GM18502 (cell line): ENCODE measurements around the gene ENTR1.

Experiments
- ATAC-seq: cut with Tn5 transposase; IDR thresholded peaks from one replicate; pipeline ENCODE4 v1.9.1; 2021; ENCODE audit warnings: mild to moderate bottlenecking; ENCODE audit not compliant: unreplicated experiment, poor library complexity

The ENTR1 gene

DNA sequence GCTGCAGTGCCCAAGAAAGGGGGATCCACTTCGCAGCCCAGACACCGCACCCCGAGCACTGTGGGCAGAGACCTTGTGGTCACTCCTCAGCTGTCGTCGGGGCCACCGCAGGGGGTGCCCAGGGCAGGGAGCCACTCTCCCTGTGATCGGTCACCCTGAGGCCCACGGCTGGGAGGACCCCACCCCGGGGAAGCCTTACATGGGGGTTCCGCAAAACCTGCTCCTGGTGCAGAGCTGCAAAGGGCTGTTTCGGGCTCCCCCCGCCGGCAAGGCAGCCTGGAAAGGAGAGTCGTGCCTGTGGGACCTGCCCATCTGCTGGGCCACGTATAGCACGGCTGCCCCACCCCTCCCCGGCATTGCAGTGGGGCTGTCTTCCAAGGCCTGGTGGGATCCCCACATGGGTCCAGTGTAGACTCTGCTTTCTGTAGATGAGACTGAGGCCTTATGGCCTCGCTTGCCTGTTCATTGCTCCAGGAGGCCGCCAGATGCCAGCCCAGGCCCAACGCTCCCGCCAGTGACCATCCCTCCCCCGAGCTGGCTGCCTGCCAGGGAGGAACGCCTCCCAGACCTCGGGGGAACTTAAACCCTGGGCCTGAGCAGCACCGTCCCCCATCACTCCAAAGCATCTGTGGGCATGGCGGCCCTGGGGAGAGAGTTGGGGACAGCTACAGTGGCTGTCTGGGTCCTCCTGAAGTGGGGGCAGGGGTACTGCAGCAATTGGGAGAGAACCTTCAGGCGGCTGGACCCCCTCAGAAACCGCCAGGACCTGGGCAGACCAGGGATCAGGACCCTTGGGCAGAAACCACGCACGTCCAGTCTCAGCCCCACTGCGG, 45.3 kb downstream of the ENTR1 start:
- ATAC-seq = no peak

DNA sequence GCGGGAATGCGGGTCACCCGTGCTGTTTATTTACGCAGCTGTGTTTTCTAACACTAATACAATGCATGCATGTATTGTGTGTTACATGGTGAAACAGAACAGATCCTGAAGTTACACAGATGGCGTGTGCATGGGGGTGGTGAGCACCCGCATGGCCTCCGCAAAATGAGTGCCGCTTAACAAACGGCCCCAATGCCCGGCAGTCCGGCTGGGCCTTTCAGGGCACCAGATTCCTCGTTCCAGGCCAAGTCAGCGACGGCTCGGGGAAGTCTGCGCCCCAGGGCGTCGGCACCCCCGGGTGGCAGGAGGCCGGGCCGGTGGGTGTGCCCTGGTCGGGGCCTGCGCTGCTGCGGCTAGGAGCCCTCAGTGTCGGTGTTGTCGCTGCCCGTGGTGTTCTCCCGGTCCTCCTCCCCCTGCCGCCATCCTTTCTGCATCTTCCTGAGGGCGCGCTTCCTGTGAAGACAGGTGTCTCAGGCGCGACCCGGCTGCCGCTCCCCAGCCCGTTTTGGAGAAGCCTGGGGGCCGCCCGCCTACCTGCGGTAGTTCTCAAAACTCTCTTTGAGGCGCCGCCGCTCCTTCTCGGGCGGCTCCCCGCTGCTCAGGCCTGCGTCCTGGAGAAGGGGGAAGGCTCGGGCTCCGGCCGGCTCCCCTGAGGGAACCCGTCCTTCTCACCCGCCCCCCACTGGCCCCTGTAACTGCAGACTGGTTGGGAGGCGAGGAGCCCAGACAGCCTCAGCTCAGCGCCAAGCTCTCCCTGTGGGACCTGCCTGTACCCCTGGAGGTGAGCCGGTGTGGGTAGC, 46.3 kb downstream of the ENTR1 start:
- ATAC-seq = no peak

DNA sequence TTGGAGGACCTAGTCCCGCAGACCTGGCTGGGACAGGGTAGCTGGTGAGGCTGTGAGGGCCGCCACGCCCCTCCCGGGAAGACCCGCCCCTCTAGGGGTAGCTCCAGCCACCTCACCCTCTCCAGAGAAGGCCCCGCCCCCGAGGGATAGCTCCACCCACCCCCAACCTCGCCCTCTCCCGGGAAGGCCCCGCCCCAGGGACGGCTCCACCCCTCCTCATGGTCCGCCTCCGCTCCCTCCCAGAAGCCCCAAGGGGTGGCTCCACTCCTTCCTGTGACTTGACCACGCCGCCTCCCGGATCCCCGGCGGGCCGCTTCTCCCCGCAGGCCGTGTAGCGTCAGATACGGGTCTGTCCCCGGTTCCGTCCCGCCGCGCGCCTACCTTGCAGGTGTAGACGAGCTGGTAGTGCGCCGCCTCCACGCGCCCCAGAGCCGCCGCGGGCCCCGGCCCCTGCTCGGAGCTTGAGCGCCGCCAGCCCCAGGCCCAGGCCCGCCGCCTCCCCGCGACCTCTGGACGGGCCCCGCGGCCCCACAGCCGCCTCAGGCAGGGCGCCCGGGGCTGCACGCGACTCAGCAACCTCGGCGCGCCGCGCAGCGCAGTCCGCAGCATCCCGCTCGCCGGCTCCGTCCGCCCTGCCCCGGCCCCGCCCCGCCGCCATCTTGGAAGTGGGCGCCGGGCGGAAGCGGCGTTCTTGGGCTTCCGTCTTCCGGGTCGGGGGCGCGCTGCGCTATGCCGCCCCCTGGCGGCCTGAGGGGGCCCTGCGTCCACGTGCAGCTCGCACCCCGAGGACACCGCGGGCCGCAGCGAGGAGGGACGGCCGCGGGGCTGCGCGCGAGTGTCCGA, 47.1 kb downstream of the ENTR1 start, which contains the start of gene DNLZ:
DNLZ (minus strand) TSS at position 639 of the 843 bp plus-strand sequence; CDS start at position 609, 30 bp downstream.
- ATAC-seq = peak; percentile 84

DNA sequence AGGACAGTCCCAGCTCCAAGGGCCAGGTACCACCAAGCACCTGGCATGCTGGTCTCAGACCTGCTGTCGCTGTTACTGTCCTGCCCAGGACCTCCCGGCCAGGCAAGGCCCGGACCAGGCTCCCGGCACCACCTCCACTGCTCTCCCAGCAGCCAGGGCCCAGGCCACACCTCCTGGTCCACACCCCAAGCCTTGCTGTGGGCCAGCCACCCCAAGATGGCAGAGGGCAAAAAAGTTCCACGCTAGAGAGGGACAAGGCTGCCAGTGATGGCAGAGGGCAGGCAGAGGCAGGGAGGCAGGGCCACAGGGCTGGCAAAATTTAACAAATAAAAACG, 48.0 kb downstream of the ENTR1 start:
- ATAC-seq = no peak

DNA sequence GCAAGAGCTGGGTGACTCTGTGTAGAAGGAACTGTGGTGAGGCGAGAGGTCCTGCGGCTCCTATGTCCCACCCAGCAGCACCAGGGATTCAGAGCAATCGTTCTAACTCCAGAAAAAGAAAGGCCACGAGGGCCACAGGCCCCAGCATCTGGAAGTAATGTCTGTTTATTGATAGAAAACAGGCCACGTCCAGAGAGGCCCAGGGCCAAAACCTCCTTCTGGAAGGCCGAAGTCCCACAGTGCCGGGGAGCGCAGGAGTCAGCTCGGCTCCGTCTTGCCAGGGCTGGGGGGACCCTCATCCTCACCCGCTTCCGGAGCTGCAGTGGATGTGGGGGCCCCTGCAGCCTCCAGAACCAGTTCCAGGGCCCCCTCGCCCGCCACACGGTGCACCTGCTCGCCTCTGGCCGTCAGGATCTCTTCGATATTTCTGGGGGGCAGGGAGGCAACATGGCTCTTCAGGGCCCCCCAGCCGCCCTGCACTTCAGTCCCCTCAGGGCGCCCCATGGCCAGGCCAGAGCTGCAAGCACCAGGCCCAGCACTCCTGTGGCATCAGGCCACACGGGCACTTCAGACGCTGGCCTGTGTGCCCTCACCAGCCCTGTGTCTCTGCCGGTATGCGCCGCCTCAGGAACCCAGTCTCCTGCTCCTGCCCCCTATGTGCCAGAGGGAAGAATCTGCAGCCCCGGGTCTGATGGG, 48.5 kb downstream of the ENTR1 start:
- no peak for ATAC-seq

DNA sequence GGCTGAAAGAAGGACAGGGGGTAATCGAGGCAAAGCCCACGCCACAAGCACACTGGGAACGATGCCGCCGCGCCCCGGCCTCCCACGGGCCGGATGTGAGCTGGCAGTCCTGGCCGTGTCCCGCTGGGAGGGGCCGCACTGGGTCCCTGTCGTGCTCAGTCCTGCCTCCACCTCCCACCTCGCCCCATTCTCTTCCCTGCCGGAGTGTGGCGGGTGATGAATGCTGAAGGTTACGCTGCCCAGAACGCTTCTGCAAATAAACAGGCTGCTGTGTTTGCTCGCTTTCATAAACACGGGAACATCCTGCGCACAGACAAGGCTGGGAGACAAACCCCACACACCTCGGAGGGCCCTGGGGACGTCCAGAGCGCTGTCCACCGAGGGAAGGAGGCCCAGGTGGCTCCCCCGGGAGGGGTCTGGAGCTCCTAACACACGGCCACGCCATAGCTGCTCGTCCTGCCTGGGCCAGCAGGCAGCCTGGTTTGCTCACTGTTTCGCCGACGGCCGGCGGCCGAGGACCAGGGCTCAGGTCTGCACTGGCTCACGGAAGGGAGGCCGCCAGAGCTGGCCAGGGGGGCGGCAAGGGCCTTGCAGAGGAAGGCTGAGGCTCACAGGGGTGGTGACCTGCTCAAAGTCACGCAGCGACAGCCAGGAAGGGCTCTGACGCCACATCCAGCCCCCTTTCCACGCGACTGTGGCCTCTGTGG, 49.2 kb downstream of the ENTR1 start:
- ATAC-seq = no peak

DNA sequence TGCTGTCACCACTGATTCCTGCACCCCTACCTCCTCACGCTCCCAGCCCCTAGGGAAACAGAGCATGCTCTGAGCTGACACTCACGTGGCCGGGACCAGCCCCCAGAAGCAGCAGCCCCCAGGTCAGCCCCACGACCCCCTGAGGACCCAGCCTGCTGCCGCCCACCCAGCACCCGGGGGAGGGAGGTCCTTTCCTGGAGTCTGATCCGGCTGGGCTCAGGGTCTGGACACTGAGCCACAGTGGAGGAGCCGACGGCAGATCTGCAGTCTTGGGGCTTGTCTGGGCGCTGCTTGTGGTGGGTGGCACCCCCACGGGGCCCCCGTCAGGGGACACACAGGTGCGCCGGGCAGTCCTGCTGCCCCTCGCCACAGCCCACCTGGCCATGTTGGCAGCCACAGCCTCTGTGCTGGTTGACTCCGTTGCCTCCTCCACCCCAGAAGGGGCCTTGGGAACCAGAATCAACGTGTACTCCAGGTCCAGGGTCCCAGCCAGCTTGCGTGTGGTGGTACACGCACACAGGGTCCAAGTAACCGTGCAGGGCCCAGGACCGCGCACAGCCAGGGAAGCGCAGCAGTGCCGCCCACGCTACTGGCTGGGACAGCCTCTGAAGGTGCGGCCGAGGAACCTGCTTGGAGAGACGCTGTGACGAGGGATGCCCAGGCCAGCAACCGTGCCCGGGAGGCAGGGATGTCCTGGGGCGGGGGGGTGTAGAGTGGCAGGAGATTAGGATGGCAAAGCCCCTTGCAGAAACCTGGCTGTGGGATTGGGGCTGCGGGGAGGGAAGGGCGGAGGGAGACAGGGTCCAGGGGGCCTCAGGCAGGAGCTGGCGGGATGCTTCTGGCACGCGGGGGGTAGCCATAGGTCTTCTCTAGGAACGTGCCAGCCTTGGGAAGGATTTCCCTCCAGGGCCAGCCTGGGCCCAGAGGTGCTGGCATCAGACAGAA, 50.4 kb downstream of the ENTR1 start:
- ATAC-seq = no peak

DNA sequence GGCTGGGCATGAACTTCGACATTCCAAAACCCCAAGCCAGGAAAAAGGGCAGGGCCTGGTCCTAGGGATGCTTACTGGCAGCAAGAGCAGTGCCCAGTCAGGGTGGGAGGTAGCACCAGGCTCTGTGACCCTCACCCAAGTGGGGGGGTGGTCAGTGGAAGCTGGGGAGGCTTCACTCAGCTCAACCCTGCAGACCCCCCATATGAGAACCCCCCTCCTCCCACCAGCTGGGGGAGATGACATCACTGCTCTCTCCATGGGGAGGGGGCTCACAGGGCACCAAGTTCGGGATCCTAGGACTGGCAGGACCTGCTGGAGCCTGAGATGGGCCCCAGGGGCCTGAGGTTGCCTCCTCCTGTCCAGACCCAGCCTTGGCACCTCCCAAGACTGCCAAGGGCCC, 51.5 kb downstream of the ENTR1 start:
- ATAC-seq = no peak

DNA sequence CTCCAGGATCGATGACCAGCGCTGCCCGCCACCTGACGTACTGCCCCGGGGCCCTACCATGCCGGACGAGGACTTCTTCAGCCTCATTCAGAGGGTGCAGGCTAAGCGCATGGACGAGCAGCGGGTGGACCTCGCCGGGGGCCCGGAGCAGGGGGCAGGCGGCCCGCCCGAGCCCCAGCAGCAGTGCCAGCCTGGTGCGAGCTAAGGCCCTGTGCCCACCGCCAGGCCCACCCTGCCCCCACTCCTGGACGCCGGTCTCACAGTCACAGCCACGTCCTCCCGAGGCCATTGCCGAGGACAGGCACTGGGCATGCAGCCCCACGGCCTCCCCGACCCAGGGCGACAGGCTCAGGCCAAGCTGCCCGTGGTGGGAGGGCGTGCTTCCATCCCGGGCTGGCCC, 52.4 kb downstream of the ENTR1 start:
- no peak for ATAC-seq

DNA sequence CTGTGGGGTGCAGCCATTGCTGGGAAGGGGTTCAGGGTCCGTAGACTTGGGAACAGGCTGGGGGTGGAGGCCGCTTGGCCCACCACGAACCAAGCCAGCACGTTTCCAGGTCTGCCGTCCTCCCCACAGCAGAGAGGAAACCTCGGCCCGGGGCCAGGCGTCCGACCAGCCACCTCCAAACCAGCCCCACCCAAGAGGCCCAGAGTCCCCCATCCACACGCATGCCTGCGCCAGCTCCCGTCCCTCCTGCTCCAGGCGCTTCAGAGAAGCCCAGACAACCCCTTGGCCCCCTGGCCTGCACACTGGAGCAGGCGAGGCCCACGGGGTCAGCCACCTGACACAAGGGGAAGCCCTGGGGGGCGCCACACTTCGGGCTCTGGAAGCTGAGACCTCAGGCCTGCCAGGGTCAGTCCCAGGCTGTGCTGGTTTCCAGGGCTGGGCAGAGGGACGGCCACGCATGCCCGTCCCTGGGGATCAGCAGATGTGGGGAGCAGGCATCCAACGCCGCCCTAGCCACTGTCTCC, 53.1 kb downstream of the ENTR1 start:
- ATAC-seq = no peak

DNA sequence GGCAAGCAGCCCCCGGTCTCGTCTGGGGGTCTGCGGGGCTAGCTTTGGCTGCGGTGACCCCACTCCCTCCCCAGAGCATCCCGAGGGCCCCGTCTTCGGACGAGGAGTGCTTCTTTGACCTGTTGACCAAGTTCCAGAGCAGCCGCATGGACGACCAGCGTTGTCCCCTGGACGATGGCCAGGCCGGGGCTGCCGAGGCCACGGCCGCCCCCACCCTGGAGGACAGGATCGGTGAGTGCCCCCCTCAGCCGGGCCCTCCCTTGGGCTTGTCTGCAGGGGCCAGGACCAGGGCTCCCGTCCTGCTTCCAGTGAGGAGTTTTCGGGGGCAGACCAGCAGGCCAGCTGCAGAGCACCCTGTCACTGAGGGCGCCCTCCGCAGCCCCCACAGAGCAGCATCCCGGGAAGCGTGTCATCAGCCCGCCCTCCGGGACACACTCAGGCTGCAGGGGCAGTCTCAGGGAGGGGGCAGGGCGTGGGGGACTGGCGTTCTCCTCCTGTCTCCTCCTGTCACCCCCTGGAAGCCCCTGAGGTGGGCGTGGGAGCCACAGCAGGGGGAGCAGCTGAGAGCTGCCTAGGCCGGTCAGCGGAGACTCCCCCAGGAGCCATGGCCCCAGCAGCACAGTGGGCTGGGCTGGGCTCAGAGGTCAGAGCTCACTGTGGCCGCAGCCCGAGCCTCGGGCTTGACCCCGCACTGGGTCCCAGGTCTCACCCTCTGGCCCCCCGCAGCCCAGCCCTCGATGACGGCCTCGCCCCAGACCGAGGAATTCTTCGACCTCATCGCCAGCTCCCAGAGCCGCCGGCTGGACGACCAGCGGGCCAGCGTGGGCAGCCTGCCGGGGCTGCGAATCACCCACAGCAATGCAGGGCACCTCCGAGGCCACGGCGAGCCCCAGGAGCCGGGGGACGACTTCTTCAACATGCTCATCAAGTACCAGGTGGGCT, 54.5 kb downstream of the ENTR1 start:
- ATAC-seq = no peak

DNA sequence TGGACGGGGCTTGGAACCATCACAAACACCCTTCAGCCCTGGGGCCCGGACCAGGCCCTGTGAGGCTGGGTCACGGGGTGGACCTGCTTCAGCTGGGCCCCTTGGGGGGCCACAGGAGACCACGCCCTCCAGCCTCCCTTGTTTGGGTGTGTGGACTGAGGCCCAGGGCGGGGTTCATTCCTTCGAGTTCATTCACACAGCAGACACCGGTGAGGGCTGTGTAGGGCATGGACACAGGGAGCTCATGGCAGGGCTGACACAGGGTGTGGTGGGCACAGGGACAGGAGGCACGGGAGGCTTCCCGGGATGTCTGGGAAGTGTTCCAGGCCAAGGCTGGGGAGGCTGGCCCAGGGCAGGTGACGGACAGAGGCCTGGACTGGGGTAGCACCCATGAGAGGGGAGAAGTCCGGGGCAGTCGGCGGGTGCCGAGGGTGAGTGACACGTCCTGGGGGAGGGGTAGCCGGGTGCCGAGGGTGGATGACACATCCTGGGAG, 55.8 kb downstream of the ENTR1 start:
- ATAC-seq = no peak

DNA sequence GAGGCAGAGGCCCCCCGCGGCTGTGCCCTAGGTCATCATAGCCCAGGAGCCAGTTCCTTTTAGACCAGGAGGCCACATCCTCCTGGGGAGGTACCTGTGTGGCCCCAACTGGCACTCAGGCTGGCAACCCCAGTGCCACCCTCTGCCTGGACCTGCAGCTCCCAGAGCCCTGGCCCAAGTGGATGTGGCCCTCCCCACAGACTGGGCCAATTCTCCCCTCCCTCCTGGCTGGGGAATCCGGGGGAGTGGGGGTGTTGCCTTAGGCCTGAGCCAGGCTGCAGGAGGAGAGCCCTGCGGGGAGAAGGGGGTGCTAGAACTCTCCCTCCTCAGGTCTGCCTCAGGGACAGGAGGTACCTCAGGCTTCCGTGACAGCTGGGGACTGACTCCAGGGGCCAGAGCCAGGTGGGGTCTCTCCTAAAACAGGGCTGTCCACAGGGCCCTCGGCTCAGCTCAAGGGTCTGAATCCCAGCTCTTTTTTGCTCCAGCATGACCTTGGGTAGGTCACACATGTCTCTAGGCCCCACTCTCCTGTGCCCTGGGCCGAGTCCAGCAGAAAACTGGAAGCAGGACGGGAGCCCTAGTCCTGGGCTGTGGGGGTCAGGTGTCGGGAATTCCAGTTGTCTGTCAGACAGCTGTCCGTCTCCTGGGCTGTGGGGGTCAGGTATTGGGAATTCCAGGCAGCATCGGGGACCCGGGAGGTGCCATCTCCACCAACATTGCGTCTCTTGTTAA, 56.5 kb downstream of the ENTR1 start:
- ATAC-seq = no peak

DNA sequence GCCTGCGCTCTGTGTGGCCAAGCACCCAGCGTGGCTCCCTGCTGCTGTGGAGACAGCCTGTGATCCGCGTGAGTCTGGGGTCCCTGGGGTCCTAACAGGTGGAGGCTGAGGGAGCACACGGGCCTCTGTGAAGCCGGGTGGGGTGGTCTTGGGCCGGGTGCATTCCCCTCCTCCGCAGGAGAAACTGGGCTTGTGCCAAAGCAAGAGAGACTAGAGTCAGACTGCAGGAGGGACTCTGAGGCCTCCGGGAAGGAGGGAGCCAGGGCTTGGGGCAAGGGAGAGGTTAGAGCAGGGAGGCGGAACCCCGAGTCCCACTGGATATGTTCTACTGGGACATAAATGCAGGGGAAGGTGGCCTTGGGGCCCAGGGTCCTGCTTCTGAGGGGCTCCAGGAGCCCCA, 57.3 kb downstream of the ENTR1 start:
- no peak for ATAC-seq

DNA sequence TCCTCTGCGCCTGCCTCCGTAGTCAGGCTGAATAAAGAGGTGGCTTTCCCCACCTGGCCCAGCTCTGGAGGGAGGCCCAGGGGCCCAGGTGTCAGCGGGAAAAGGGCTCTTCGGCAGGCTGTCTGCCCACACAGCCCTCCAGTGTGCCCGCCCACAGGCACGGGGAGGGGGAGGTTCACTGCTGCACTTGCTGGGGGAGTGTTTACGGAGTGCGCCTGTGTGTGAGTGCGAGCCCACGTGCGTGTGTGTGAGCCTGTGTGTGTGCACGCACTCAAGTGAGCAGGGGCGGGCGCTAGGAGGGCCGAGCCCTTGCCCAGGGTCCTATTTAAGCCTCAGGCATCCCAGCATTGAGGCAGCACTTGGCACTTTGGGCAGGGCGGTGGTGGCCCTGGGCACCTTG, 57.7 kb downstream of the ENTR1 start:
- no peak for ATAC-seq
